Stimulated activated CD4-positive, alpha-beta T cell treated with anti-CD3 and anti-CD28 coated beads, TNF-alpha, amount 100 ng/mL, for 24 hours (primary cell): ENCODE results near the gene TAPBPL.
A peak's percentile ranks its signal among the peaks of the same experiment; 100 is the strongest.

ENCODE experiments used
- DNase-seq, 3 experiments: peaks; one replicate each; pipeline ENCODE4 v3.0.0-alpha.2; 2020; ENCODE audit warnings: low read depth in 3 of 3

The TAPBPL gene

GRCh38 chr12:6435961-6436715, 15.7 kb upstream of the TAPBPL start:
- no peak for DNase-seq

DNA sequence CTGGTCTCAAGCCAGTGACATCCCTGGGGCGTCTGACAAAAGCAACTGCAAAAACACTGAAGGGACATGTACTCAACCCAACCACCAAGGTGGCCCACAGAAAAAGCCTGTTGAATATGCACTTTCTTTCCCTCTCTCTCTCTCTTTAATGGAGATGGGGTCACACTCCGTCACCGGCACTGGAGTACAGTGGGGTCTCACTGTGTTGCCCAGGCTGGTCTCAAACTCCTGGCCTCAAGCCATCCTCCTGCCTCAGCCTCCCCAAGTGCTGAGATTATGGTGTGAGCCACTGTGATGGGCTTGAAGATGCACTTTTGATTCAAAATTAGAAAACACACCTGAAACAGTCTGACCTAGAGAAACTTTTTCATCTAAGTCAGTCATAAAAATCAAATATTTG, 14.3 kb upstream of the TAPBPL start:
- DNase-seq = no peak

- no peak for DNase-seq
Observed at GRCh38 chr12:6438345-6438744, 13.5 kb upstream of the TAPBPL start.

- DNase-seq = no peak
Observed at GRCh38 chr12:6440391-6440790, 11.5 kb upstream of the TAPBPL start.

DNA sequence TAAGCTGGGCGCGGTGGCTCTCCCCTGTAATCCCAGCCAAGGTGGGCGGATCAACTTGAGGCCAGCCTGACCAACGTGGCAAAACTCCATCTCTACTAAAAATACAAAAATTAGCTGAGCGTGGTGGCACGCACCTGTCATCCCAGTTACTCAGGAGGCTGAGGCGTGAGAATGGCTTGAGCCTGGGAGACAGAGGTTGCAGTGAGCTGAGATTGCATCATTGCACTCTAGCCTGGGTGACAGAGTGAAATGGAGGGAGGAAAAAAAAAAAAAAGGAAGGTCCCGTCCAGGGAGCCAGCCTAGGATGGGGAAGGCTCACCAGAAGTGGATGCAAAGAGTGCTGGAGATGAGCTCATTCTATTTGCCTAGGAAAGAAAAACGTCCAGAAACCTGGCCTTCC, 9.0 kb upstream of the TAPBPL start:
- no peak for DNase-seq

GRCh38 chr12:6443361-6443983, 8.4 kb upstream of the TAPBPL start:
- peak in 1 of 3 experiments; percentile 63 for DNase-seq

- no peak for DNase-seq
Observed at GRCh38 chr12:6444031-6444430, 7.8 kb upstream of the TAPBPL start.

DNA sequence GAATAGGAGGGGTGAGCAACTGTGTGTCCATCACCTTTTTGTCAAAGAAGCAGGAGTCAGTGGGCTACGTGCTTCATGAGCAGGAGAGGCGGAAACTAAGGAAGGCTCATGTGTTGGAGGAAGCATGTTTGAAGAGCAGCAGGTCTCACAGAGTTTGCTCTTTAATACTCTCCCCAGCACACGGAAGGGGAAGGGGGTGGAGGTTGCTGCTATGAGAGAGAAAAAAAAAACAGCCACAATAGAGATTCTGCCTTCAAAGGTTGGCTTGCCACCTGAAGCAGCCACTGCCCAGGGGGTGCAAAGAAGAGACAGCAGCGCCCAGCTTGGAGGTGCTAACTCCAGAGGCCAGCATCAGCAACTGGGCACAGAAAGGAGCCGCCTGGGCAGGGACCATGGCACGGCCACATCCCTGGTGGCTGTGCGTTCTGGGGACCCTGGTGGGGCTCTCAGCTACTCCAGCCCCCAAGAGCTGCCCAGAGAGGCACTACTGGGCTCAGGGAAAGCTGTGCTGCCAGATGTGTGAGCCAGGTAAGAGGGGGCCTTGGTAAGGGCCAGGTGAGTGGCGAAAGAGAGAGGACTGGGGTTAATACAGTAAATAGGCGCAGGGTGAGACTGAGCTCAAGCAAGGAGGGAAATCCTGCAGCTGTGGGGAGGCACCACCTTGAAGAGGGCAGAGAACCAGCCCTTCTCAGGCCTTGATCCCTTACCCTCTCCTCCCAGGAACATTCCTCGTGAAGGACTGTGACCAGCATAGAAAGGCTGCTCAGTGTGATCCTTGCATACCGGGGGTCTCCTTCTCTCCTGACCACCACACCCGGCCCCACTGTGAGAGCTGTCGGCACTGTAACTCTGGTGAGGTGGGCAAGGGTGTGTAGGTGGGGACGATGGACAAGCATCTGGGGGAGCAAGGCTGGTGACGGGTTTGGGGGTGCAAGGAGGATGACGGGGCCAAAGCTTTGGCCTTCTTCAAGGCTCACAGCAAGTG, 6.8 kb upstream of the TAPBPL start, which contains the start of gene CD27:
Gene CD27 (plus strand): TSS at position 252 of the 985 bp plus-strand sequence. CDS start 141 bp downstream, at position 393.
- DNase-seq = no peak

DNA sequence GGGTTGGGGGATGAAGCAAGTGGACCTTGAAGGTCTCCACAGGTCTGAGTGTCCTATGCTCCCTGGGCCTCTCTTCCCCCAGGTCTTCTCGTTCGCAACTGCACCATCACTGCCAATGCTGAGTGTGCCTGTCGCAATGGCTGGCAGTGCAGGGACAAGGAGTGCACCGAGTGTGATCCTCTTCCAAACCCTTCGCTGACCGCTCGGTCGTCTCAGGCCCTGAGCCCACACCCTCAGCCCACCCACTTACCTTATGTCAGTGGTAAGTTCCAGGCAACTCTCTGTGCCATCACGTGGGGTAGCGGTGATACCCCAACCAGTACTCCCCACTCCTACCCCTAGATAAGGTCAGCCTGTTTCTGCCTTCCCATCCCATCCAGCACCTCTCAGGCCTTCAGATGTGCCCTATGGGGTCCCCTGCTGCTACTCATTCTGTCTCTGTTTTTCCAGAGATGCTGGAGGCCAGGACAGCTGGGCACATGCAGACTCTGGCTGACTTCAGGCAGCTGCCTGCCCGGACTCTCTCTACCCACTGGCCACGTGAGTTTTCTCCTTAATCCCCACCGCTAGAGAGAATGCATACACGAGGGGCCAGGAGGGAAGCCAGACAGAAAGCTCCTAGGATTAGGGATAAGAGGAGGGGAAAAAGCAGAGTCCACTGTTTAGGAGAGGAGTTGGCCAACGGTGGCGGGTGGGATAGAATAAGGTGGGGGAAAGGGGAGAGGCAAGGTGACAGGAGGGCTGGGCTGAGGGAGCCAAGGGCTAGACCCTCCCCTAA, 1.6 kb upstream of the TAPBPL start:
- DNase-seq = no peak

GRCh38 chr12:6450869-6451347, 934 bp upstream of the TAPBPL start:
- no peak for DNase-seq

DNA sequence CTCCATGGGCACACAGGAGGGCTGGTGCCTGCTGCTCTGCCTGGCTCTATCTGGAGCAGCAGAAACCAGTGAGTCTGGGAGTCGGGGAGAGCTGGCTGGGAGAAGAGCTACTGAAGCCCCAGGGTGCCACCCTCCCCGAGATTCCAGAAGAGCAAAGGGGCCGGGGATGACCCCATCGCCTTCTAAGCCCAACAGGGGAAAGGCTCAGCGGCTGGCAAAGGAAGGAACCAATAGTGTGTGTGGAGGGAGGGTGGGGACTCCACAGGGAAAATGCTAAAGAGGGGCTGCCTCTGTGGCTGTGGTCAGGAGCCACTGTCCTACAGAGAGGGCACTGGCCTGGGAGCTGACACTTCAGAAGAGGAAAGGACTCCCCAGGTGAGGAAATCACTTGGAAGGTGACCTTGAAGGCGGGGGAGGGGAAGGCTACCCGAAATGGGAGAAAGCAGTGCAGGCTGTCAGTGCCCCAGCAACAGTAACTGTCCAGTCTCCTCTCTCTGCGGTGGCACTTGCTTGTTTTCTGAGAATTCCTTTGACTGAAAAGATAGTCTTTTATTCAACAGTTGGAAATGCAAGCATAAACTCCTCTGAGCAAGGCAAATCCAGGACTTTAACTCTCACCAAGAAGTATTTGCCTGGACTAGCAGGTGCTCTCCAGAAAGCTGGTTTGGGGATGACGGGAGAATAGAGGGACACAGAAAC, 552 bp downstream of the TAPBPL start:
- DNase-seq = no peak

DNA sequence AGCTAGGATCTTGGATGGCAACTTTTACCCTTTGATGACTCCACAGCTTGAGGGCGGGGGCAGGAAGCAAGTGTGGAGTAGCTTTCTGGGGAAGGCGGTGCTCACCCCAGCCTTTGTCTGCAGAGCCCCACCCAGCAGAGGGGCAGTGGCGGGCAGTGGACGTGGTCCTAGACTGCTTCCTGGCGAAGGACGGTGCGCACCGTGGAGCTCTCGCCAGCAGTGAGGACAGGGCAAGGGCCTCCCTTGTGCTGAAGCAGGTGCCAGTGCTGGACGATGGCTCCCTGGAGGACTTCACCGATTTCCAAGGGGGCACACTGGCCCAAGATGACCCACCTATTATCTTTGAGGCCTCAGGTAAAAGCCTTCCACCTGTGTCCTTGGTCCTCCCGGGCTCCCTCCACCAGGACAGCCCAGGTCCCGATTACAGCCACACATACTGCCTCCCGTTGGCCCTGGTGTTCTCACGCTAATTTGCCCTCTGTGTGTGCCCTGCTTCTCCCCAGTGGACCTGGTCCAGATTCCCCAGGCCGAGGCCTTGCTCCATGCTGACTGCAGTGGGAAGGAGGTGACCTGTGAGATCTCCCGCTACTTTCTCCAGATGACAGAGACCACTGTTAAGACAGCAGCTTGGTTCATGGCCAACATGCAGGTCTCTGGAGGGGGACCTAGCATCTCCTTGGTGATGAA, 1.2 kb downstream of the TAPBPL start:
- no peak for DNase-seq

- no peak for DNase-seq
Observed at GRCh38 chr12:6457220-6457945, 5.5 kb downstream of the TAPBPL start.

DNA sequence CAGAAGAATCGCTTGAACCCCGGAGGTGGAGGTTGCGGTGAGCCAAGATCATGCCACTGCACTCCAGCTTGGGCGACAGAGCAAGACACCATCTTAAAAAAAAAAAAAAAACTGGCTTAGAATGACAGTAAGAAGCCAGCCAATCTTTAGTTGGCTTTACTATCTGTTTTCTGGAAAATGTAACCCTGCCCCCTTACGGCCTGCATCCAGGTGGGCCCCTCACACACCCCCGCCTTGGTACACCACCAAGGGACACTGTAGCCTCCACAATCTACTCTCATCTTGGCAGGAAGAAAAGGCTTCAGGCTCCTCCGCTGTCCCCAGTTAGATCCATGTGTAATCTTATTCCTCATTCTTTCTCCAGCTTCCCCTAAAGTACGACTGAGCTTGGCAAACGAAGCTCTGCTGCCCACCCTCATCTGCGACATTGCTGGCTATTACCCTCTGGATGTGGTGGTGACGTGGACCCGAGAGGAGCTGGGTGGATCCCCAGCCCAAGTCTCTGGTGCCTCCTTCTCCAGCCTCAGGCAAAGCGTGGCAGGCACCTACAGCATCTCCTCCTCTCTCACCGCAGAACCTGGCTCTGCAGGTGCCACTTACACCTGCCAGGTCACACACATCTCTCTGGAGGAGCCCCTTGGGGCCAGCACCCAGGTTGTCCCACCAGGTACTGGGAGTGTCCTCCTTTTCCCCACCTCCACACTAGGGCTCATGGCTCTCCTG, 6.6 kb downstream of the TAPBPL start:
- no peak for DNase-seq

GRCh38 chr12:6459004-6459337, 7.1 kb downstream of the TAPBPL start:
- no peak for DNase-seq

DNA sequence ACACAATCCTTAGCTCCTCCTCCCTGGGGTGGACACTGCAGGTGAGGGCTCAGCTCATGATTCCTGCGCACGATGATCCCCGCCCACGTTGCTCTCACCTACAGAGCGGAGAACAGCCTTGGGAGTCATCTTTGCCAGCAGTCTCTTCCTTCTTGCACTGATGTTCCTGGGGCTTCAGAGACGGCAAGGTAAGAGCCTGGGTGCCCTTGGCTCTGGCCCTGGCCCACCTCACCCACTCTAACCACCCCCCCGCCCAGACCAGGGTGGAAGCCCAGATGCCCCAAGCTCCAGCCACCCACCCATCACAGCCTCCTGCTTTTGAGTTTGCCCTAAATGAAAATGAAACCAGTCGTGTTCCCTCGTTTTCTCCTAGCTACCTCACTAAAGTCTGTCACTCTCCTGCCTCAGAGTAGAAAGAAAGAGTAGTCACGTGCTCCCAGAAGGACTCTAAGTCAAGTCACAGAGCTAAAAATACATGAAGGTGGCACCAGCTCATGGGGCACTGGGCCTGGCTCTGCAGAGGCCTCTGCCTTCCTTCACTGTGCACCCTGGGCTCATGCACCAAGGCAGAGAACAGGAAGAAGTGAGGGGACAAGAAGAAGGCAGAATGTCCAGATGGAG, 9.0 kb downstream of the TAPBPL start:
- DNase-seq = no peak

GRCh38 chr12:6461401-6462233, 9.8 kb downstream of the TAPBPL start:
- peak; percentile 54 to 83 (median 67) for DNase-seq
